ENCODE data around the gene OR1F1. TPM values are rescaled to one million over a fixed set of nuclear protein-coding genes. Genes with fewer than 3 reads are reported as not detected.

OR1F1 gene
- total RNA-seq, 1 experiment from 2014 or later = not detected

DNA sequence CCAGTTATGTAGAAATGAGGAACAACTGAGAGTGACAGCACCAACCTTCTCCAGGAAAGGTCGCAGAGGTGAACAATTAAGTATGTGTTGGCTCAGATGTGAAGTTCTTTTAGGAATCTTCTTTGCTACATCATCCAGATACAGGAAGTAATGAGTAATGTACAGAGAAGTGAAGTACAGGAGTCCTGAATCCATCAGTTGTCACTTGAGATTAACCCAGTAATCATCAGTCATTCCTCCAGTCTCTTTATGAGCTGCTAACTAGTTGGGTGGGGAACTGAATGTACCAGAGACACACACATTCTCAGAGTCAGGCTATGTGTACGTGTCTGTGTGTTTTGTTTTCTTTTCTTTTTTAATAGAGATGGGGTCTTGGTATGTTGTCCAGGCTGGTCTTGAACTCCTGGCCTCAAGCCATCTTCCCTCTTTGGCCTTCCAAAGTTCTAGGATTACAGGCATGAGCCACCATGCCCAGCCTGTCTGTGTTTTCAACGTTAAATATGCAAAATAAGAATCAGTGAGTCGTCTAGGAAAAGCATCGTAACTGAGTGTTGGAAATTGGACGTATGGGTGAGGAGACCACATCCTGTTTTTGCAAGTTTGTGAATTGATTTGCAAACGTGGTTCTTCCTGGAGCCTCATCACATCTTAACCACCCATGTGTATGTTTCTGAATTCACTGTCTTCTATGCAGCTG, 27.0 kb downstream of the OR1F1 start:
- H2BK20ac ChIP-seq (ENCODE audit: low read depth, low read length, poor library complexity, severe bottlenecking) = no peak overlapping the region
- H4K91ac ChIP-seq (ENCODE audit: insufficient read length, low read depth, low read length) = no peak overlapping the region
- Mint-ChIP-seq H3K4me1 (no peaks in the 10 kb centered on the region), H3K36me3 (ENCODE audit: insufficient read depth in 1 of 3, low read depth in 3 of 3) (peaks cover 0 to 5% (median 0%) of the 10 kb centered on the region in 3 experiments; a peak in 4 of 7 replicates), H3K4me3 (no peak overlapping the region), H3K27ac (no peak overlapping the region), H3K9me3 (peaks cover 64 to 83% of the 10 kb centered on the region in 2 experiments), H3K27me3 (ENCODE audit: low read depth) (peaks cover 41% of the 10 kb centered on the region)
- no peak overlapping the region for H2BK12ac ChIP-seq (ENCODE audit: insufficient read length, low read depth, low read length)
- H3K79me1 ChIP-seq (ENCODE audit: insufficient read depth, low read depth, low read length, poor library complexity, severe bottlenecking) = no peaks in the 10 kb centered on the region
- H3K23ac ChIP-seq (ENCODE audit: insufficient read length, low read depth, low read length) = no peak overlapping the region
- no peak overlapping the region for H3T11ph ChIP-seq (ENCODE audit: low read length)
- no peaks in the 10 kb centered on the region for H3K27me3 ChIP-seq (ENCODE audit: insufficient read depth, low read length)
- H3K23me2 ChIP-seq (ENCODE audit: insufficient read length, low read depth, low read length, poor library complexity, severe bottlenecking) = no peaks in the 10 kb centered on the region
- no peak overlapping the region for H2BK5ac ChIP-seq (ENCODE audit: insufficient read length, low read length)
- no peak overlapping the region for H3K9ac ChIP-seq (ENCODE audit: extremely low read depth, insufficient read length, low read length)
- no peak overlapping the region for H2BK15ac ChIP-seq (ENCODE audit: low read depth, low read length)
- H2BK120ac ChIP-seq (ENCODE audit: low read depth, low read length, poor library complexity, severe bottlenecking) = no peak overlapping the region
- no peaks in the 10 kb centered on the region for H3K9me3 ChIP-seq (ENCODE audit: control insufficient read depth, low read depth, low read length)
- no peak overlapping the region for H3K4me2 ChIP-seq (ENCODE audit: insufficient read depth, insufficient read length, low read length)
- H3K4ac ChIP-seq (ENCODE audit: low read depth, low read length) = no peak overlapping the region
- H3K56ac ChIP-seq (ENCODE audit: insufficient read length, low read depth, low read length) = no peak overlapping the region
- H3K27ac ChIP-seq (ENCODE audit: insufficient read length, low read depth, low read length) = no peak overlapping the region
- no peak overlapping the region for H2AFZ ChIP-seq (ENCODE audit: low read length)
- H3K18ac ChIP-seq (ENCODE audit: insufficient read length, low read depth, low read length) = no peak overlapping the region
- no peaks in the 10 kb centered on the region for H3K79me2 ChIP-seq (ENCODE audit: insufficient read depth, low read length)
- H3K14ac ChIP-seq (ENCODE audit: insufficient read depth, low read length) = no peak overlapping the region
- H3K4me1 ChIP-seq (ENCODE audit: insufficient read depth, low read length) = no peaks in the 10 kb centered on the region
- DNase-seq = no peak
- H4K8ac ChIP-seq (replicated peaks; ENCODE audit: insufficient read length, low read depth, low read length) = no peak overlapping the region
- H4K5ac ChIP-seq (ENCODE audit: insufficient read length, low read depth, low read length) = no peak overlapping the region
- no CpG with 5 or more reads among the region's 7 CpGs for WGBS (ENCODE audit: extremely low coverage, insufficient read length, low lambda C conversion rate)
- H2AK5ac ChIP-seq (ENCODE audit: insufficient read length, low read length) = no peak overlapping the region
- no peaks in the 10 kb centered on the region for H4K20me1 ChIP-seq (ENCODE audit: control insufficient read depth, insufficient read depth, insufficient read length)
- TF ChIP-seq, protein P1, sequence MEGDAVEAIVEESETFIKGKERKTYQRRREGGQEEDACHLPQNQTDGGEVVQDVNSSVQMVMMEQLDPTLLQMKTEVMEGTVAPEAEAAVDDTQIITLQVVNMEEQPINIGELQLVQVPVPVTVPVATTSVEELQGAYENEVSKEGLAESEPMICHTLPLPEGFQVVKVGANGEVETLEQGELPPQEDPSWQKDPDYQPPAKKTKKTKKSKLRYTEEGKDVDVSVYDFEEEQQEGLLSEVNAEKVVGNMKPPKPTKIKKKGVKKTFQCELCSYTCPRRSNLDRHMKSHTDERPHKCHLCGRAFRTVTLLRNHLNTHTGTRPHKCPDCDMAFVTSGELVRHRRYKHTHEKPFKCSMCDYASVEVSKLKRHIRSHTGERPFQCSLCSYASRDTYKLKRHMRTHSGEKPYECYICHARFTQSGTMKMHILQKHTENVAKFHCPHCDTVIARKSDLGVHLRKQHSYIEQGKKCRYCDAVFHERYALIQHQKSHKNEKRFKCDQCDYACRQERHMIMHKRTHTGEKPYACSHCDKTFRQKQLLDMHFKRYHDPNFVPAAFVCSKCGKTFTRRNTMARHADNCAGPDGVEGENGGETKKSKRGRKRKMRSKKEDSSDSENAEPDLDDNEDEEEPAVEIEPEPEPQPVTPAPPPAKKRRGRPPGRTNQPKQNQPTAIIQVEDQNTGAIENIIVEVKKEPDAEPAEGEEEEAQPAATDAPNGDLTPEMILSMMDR (conservative IDR thresholded peaks at IDR 0.05) = no peak
